ENCODE data around the gene APBB2.

DNA sequence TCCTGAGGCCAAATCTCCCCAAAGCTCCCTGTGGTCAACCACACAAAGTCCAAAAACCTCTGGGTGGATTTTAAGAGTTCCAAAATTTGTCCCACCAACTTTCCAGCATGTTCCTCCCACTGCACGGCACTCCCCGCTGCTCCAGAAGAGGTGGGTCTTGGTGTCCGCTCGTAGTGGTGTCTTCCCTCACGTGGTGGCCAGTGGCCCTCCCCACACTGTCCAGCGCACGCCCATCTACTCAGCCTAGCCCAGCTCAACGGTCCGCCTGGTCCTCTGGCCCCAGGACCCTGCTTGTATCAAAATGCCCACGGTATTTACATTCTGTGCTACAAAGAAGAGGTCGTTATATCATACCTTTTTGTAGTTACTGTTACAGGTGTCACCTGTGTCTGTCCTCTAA, 381.1 kb downstream of the APBB2 start:
- TF ChIP-seq EZH2 (IDR thresholded peaks at IDR 0.05) (no peak), FOXP2 (optimal IDR thresholded peaks at IDR 0.05; ENCODE audit: control extremely low read depth, extremely low read length, insufficient read depth) (no peak), POLR2AphosphoS5 (IDR thresholded peaks at IDR 0.05; ENCODE audit: borderline replicate concordance, low read depth, low read length) (no peak)
